HepG2 (cell line): ENCODE results near the gene TPD52L2. TPM values are rescaled to one million over a fixed set of nuclear protein-coding genes. Genes with fewer than 3 reads are reported as not detected.

Source experiments
- CAMTA2 ChIP-seq: sonication (generic); formaldehyde crosslinking; IDR thresholded peaks from 2 replicates; pipeline ENCODE4 v1.4.0; 2020; ENCODE audit warnings: mild to moderate bottlenecking, missing genetic modification reagents, borderline replicate concordance
- DNMT3B ChIP-seq: conservative IDR thresholded peaks from 2 replicates; pipeline ENCODE4 v1.6.1; 2016; ENCODE audit warnings: missing biosample characterization, control low read depth
- ISX ChIP-seq: sonication (generic); formaldehyde crosslinking; conservative IDR thresholded peaks from 2 replicates; pipeline ENCODE4 v1.5.0; 2020; ENCODE audit warnings: missing genetic modification reagents
- JUND ChIP-seq: sonication (generic); formaldehyde crosslinking; IDR thresholded peaks from 2 replicates; pipeline ENCODE4 v1.8.0; 2022; ENCODE audit warnings: mild to moderate bottlenecking, missing genetic modification reagents
- NR2F2 ChIP-seq: IDR thresholded peaks from 2 replicates; pipeline ENCODE4 v1.6.1; 2012; ENCODE audit warnings: low read depth, inconsistent platforms, borderline replicate concordance
- SYNCRIP ChIP-seq: fragments of 200-400 bp; formaldehyde crosslinking; IDR thresholded peaks from 2 replicates; pipeline ENCODE4 v1.6.1; 2018; ENCODE audit warnings: mild to moderate bottlenecking, low read depth, low read length; ENCODE audit not compliant: insufficient read depth
- TEAD2 ChIP-seq: sonication (generic); formaldehyde crosslinking; IDR thresholded peaks from 2 replicates; pipeline ENCODE4 v1.9.0; 2021; ENCODE audit warnings: missing genetic modification reagents
- ZFP37 ChIP-seq: sonication (generic); formaldehyde crosslinking; IDR thresholded peaks from 2 replicates; pipeline ENCODE4 v1.4.0; 2020; ENCODE audit warnings: missing genetic modification reagents, borderline replicate concordance
- ZIK1 ChIP-seq: sonication (generic); formaldehyde crosslinking; IDR thresholded peaks from 2 replicates; pipeline ENCODE4 v1.5.0; 2020; ENCODE audit warnings: mild to moderate bottlenecking, low read depth, missing genetic modification reagents, borderline replicate concordance
- ZKSCAN5 ChIP-seq: sonication (generic); formaldehyde crosslinking; IDR thresholded peaks from 2 replicates; pipeline ENCODE4 v1.5.1; 2020; ENCODE audit warnings: mild to moderate bottlenecking, missing genetic modification reagents
- ZNF354B ChIP-seq: sonication (generic); formaldehyde crosslinking; IDR thresholded peaks from 2 replicates; pipeline ENCODE4 v1.8.0; 2022; ENCODE audit warnings: mild to moderate bottlenecking, missing genetic modification reagents
- ZNF616 ChIP-seq: sonication (generic); formaldehyde crosslinking; IDR thresholded peaks from 2 replicates; pipeline ENCODE4 v1.5.0; 2020; ENCODE audit warnings: low read depth, mild to moderate bottlenecking, missing genetic modification reagents
- ZNF674 ChIP-seq: sonication (generic); formaldehyde crosslinking; IDR thresholded peaks from 2 replicates; pipeline ENCODE4 v1.5.0; 2020; ENCODE audit warnings: low read depth, mild to moderate bottlenecking, missing genetic modification reagents
- ZNF879 ChIP-seq: sonication (generic); formaldehyde crosslinking; IDR thresholded peaks from 2 replicates; pipeline ENCODE4 v1.8.1; 2023; ENCODE audit warnings: missing genetic modification reagents
- polyA plus RNA-seq, 8 experiments: library from polyadenylated mRNA; depleted of rRNA in 3 of 8; stranded (reverse) in 7 of 8; unstranded in 1 of 8; fragments of >200 nt; fragmentation: Illumina TruSeq in 4 of 8; extraction: Trizol in 4 of 8; gene quantifications; 2 replicates each; pipeline versions ENCODE4 v1.2.1 to v1.2.3, GENCODE V29; 2011 to 2016; ENCODE audit warnings: low read depth in 4 of 8, missing spikeins in 1 of 8, mixed read lengths in 1 of 8; ENCODE audit not compliant: insufficient read depth in 1 of 8
- total RNA-seq, 5 experiments: library from RNA; depleted of rRNA; stranded (reverse); fragments of >200 nt; fragmentation: Illumina TruSeq; extraction: Trizol; gene quantifications; 2 replicates each; pipeline ENCODE4 v1.2.3, GENCODE V29; 2016; ENCODE audit warnings: low read depth in 1 of 5
- TF ChIP-seq, protein P1 (sequence below): sonication (generic); formaldehyde crosslinking; IDR thresholded peaks from 2 replicates; pipeline ENCODE4 v1.4.0; 2020; ENCODE audit warnings: missing genetic modification reagents
- TF ChIP-seq, protein P2 (sequence below): sonication (generic); formaldehyde crosslinking; IDR thresholded peaks from 2 replicates; pipeline ENCODE4 v1.4.0; 2020; ENCODE audit warnings: mild to moderate bottlenecking, missing genetic modification reagents
- TF ChIP-seq, protein P3 (sequence below): IDR thresholded peaks from 2 replicates; pipeline ENCODE4 v1.6.1; 2012; ENCODE audit warnings: low read length, improper control_type of control experiment
- TF ChIP-seq, protein P4 (sequence below): sonication (generic); formaldehyde crosslinking; IDR thresholded peaks from 2 replicates; pipeline ENCODE4 v1.4.0; 2020; ENCODE audit warnings: missing genetic modification reagents, borderline replicate concordance

The TPD52L2 gene
- total and polyA plus RNA-seq, 2 of the 13 experiments (the other 11 are each of a cell fraction or from before 2014, with no cell fraction given): 156 to 184 TPM

DNA sequence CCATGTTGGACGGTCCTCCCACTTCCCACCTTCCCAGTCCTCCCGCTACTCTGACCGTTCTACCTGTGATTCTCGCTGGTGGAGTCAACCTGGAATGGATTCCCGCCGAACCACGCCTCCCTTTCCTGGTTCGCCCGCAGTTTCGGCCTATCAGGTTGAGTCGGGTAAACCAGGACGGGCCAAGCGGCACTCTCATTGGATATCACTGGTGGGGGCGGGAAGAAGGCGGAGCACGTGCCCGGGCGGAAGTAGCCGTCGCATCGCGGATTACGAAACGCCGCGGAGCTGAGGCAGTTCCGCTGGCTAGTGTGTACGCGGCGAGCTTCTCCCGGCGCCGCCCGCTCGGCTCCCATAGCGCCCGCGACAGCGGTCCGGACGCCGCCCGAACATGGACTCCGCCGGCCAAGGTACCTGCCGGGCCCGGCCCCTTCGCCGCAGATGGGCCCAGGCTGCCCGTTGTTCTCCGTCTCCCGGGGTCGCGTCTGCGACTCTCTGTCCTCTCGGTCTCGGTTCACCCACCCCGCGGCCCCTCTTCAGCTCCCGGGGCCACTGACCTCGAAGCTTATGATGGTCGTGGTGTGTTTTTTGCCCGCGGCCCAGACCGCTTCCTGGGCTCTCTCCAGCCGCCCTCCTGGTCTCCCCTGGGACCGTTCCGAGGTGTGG is at the start of gene TPD52L2 (continued):
- TF ChIP-seq, protein P1, sequence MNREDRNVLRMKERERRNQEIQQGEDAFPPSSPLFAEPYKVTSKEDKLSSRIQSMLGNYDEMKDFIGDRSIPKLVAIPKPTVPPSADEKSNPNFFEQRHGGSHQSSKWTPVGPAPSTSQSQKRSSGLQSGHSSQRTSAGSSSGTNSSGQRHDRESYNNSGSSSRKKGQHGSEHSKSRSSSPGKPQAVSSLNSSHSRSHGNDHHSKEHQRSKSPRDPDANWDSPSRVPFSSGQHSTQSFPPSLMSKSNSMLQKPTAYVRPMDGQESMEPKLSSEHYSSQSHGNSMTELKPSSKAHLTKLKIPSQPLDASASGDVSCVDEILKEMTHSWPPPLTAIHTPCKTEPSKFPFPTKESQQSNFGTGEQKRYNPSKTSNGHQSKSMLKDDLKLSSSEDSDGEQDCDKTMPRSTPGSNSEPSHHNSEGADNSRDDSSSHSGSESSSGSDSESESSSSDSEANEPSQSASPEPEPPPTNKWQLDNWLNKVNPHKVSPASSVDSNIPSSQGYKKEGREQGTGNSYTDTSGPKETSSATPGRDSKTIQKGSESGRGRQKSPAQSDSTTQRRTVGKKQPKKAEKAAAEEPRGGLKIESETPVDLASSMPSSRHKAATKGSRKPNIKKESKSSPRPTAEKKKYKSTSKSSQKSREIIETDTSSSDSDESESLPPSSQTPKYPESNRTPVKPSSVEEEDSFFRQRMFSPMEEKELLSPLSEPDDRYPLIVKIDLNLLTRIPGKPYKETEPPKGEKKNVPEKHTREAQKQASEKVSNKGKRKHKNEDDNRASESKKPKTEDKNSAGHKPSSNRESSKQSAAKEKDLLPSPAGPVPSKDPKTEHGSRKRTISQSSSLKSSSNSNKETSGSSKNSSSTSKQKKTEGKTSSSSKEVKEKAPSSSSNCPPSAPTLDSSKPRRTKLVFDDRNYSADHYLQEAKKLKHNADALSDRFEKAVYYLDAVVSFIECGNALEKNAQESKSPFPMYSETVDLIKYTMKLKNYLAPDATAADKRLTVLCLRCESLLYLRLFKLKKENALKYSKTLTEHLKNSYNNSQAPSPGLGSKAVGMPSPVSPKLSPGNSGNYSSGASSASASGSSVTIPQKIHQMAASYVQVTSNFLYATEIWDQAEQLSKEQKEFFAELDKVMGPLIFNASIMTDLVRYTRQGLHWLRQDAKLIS (CRISPR knock-in tag): no peak; the same call in none of the 2 replicates
- TF ChIP-seq DNMT3B (CRISPR knock-in tag) (peak; percentile 68; the same call in 1 of the 2 replicates), ZKSCAN5 (CRISPR knock-in tag) (peak; percentile 63; the same call in 1 of the 2 replicates), ISX (peak; percentile 83; the same call in 1 of the 2 replicates), ZFP37 (CRISPR knock-in tag) (no peak), ZNF674 (CRISPR knock-in tag) (no peak), TEAD2 (CRISPR knock-in tag) (peak; percentile 26; the same call in 1 of the 2 replicates), CAMTA2 (CRISPR knock-in tag) (peak; percentile 89; the same call in 1 of the 2 replicates), JUND (CRISPR knock-in tag) (peak; percentile 47), NR2F2 (peak; percentile 52; the same call in 1 of the 2 replicates), ZNF616 (no peak; the same call in 1 of the 2 replicates), ZIK1 (CRISPR knock-in tag) (peak; percentile 90; the same call in 1 of the 2 replicates), ZNF879 (CRISPR knock-in tag) (no peak), ZNF354B (peak; percentile 98), SYNCRIP (no peak)
- TF ChIP-seq, protein P2, sequence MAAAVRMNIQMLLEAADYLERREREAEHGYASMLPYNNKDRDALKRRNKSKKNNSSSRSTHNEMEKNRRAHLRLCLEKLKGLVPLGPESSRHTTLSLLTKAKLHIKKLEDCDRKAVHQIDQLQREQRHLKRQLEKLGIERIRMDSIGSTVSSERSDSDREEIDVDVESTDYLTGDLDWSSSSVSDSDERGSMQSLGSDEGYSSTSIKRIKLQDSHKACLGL (CRISPR knock-in tag): peak; percentile 96
- TF ChIP-seq, protein P3, sequence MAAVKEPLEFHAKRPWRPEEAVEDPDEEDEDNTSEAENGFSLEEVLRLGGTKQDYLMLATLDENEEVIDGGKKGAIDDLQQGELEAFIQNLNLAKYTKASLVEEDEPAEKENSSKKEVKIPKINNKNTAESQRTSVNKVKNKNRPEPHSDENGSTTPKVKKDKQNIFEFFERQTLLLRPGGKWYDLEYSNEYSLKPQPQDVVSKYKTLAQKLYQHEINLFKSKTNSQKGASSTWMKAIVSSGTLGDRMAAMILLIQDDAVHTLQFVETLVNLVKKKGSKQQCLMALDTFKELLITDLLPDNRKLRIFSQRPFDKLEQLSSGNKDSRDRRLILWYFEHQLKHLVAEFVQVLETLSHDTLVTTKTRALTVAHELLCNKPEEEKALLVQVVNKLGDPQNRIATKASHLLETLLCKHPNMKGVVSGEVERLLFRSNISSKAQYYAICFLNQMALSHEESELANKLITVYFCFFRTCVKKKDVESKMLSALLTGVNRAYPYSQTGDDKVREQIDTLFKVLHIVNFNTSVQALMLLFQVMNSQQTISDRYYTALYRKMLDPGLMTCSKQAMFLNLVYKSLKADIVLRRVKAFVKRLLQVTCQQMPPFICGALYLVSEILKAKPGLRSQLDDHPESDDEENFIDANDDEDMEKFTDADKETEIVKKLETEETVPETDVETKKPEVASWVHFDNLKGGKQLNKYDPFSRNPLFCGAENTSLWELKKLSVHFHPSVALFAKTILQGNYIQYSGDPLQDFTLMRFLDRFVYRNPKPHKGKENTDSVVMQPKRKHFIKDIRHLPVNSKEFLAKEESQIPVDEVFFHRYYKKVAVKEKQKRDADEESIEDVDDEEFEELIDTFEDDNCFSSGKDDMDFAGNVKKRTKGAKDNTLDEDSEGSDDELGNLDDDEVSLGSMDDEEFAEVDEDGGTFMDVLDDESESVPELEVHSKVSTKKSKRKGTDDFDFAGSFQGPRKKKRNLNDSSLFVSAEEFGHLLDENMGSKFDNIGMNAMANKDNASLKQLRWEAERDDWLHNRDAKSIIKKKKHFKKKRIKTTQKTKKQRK: no peak
- TF ChIP-seq, protein P4, sequence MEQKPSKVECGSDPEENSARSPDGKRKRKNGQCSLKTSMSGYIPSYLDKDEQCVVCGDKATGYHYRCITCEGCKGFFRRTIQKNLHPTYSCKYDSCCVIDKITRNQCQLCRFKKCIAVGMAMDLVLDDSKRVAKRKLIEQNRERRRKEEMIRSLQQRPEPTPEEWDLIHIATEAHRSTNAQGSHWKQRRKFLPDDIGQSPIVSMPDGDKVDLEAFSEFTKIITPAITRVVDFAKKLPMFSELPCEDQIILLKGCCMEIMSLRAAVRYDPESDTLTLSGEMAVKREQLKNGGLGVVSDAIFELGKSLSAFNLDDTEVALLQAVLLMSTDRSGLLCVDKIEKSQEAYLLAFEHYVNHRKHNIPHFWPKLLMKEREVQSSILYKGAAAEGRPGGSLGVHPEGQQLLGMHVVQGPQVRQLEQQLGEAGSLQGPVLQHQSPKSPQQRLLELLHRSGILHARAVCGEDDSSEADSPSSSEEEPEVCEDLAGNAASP (CRISPR knock-in tag): peak; percentile 64; the same call in 1 of the 2 replicates
